ENCODE data around the gene LSAMP. TPM values are rescaled to one million over a fixed set of nuclear protein-coding genes. Genes with fewer than 3 reads are reported as not detected.
"Not testable (repeated sequence)": the region's sequence is repeated elsewhere in the genome, so short reads cannot be mapped to it uniquely, and the experiment has no call there.

LSAMP gene
- total RNA-seq, 1 experiment from 2014 or later = not detected

GRCh38 chr3:115845986-115846385 lies 599.3 kb downstream of the LSAMP start:
- no peak overlapping the region for H3K4me3 Mint-ChIP-seq (ENCODE audit: unreplicated experiment)
- no TSS peak for BruUV-seq (replicated peaks)
- no peaks in the 10 kb centered on the region for H3K36me3 Mint-ChIP-seq (ENCODE audit: insufficient read depth, unreplicated experiment)
- DNase-seq (ENCODE audit: unreplicated experiment) = no peak
- intact Hi-C loops (cut with micrococcal nuclease) = no loop called here
- ChIA-PET POLR2A (interaction anchor here (0.5 kb wide), 1 partner anchor 44 kb away, joined by 3 read pairs; no protein-coding TSS in a partner anchor), CTCF (interaction anchor here (0.8 to 2.4 kb wide), 3 partner anchors 10 to 27 kb away, joined by 3 to 19 read pairs (median 3); no protein-coding TSS in a partner anchor)
- H3K4me1 Mint-ChIP-seq (ENCODE audit: insufficient read depth, unreplicated experiment) = no peaks in the 10 kb centered on the region
- no peak overlapping the region for H3K27ac Mint-ChIP-seq (ENCODE audit: low read depth, unreplicated experiment)
- no peaks in the 10 kb centered on the region for H3K9me3 Mint-ChIP-seq (ENCODE audit: unreplicated experiment)
- TF ChIP-seq CTCF (IDR thresholded peaks at IDR 0.05; ENCODE audit: unreplicated experiment) = no peak
- H3K27me3 Mint-ChIP-seq (ENCODE audit: insufficient read depth, unreplicated experiment) = no peaks in the 10 kb centered on the region

- H3K9me3 Mint-ChIP-seq (ENCODE audit: unreplicated experiment); H3K27ac Mint-ChIP-seq (ENCODE audit: low read depth, unreplicated experiment); BruUV-seq (replicated peaks); H3K4me3 Mint-ChIP-seq (ENCODE audit: unreplicated experiment); DNase-seq (ENCODE audit: unreplicated experiment); H3K36me3 Mint-ChIP-seq (ENCODE audit: insufficient read depth, unreplicated experiment); H3K4me1 Mint-ChIP-seq (ENCODE audit: insufficient read depth, unreplicated experiment); POLR2A ChIA-PET; H3K27me3 Mint-ChIP-seq (ENCODE audit: insufficient read depth, unreplicated experiment); intact Hi-C loops (cut with micrococcal nuclease): not testable (repeated sequence)
- CTCF ChIA-PET = interaction anchor here (0.9 to 2.4 kb wide), 3 partner anchors 9 to 913 kb away, joined by 3 to 19 read pairs (median 3); no protein-coding TSS in a partner anchor
These were observed 600.6 kb downstream of the LSAMP start for GRCh38 chr3:115844729-115845128.

GRCh38 chr3:115843206-115843605 lies 602.1 kb downstream of the LSAMP start:
- no peak for TF ChIP-seq CTCF (IDR thresholded peaks at IDR 0.05; ENCODE audit: unreplicated experiment)
- POLR2A ChIA-PET = interaction anchor here (0.8 kb wide), 1 partner anchor 12 kb away, joined by 3 read pairs; no protein-coding TSS in a partner anchor
- no peak overlapping the region for H3K27ac Mint-ChIP-seq (ENCODE audit: low read depth, unreplicated experiment)
- H3K36me3 Mint-ChIP-seq (ENCODE audit: insufficient read depth, unreplicated experiment) = no peaks in the 10 kb centered on the region
- no TSS peak for BruUV-seq (replicated peaks)
- H3K27me3 Mint-ChIP-seq (ENCODE audit: insufficient read depth, unreplicated experiment) = no peaks in the 10 kb centered on the region
- no peaks in the 10 kb centered on the region for H3K4me1 Mint-ChIP-seq (ENCODE audit: insufficient read depth, unreplicated experiment)
- DNase-seq (ENCODE audit: unreplicated experiment) = no peak
- CTCF ChIA-PET = interaction anchor here (0.6 to 1.3 kb wide), 2 partner anchors 26 to 32 kb away, joined by 3 to 4 read pairs; no protein-coding TSS in a partner anchor
- intact Hi-C loops (cut with micrococcal nuclease) = no loop called here
- H3K9me3 Mint-ChIP-seq (ENCODE audit: unreplicated experiment) = no peaks in the 10 kb centered on the region
- H3K4me3 Mint-ChIP-seq (ENCODE audit: unreplicated experiment) = no peak overlapping the region

GRCh38 chr3:115839246-115839645 lies 606.0 kb downstream of the LSAMP start:
- Mint-ChIP-seq H3K27me3 (ENCODE audit: insufficient read depth, unreplicated experiment) (no peaks in the 10 kb centered on the region), H3K4me3 (ENCODE audit: unreplicated experiment) (no peak overlapping the region), H3K4me1 (ENCODE audit: insufficient read depth, unreplicated experiment) (peaks cover 4% of the 10 kb centered on the region), H3K27ac (ENCODE audit: low read depth, unreplicated experiment) (no peak overlapping the region), H3K9me3 (ENCODE audit: unreplicated experiment) (no peaks in the 10 kb centered on the region), H3K36me3 (ENCODE audit: insufficient read depth, unreplicated experiment) (no peaks in the 10 kb centered on the region)
- DNase-seq (ENCODE audit: unreplicated experiment) = no peak
- POLR2A ChIA-PET = no interaction called here
- intact Hi-C loops (cut with micrococcal nuclease) = no loop called here
- BruUV-seq (replicated peaks) = no TSS peak
- no peak for TF ChIP-seq CTCF (IDR thresholded peaks at IDR 0.05; ENCODE audit: unreplicated experiment)
- CTCF ChIA-PET = interaction anchor here (0.7 to 2.0 kb wide), 4 partner anchors 10 to 105 kb away, joined by 3 to 5 read pairs (median 4); no protein-coding TSS in a partner anchor

Measured in MCF 10A (cell line).